Activated T-helper 1 cell treated with anti-CD3 and anti-CD28 coated beads, Interleukin-12 subunit alpha, Interleukin-12 subunit beta, Interleukin-2, Interleukin-4 antibody, amounts not matched to agents 30 ng/mL and 10 ng/mL and 1 ng/mL, durations not matched to agents 14 hours and 24 hours and 36 hours (primary cell): ENCODE results near the gene UMPS. TPM values are rescaled to one million over a fixed set of nuclear protein-coding genes. Genes with fewer than 3 reads are reported as not detected.

Experiments
- DNase-seq: peaks from one replicate; pipeline ENCODE4 v3.0.0; 2021; ENCODE audit warnings: low spot score
- H3K27ac Mint-ChIP-seq: one replicate; pipeline ENCODE4 v1.8.0; 2021; ENCODE audit warnings: mild to moderate bottlenecking, mixed read lengths
- H3K27me3 Mint-ChIP-seq: one replicate; pipeline ENCODE4 v1.8.0; 2022; ENCODE audit warnings: mild to moderate bottlenecking, moderate library complexity, mixed read lengths; ENCODE audit not compliant: insufficient read depth
- H3K36me3 Mint-ChIP-seq: one replicate; pipeline ENCODE4 v1.8.0; 2021; ENCODE audit warnings: low read depth, mixed read lengths
- H3K4me1 Mint-ChIP-seq: one replicate; pipeline ENCODE4 v1.8.0; 2021; ENCODE audit warnings: low read depth, mixed read lengths
- H3K4me3 Mint-ChIP-seq: one replicate; pipeline ENCODE4 v1.8.0; 2021; ENCODE audit warnings: mild to moderate bottlenecking, moderate library complexity, mixed read lengths
- H3K9me3 Mint-ChIP-seq: one replicate; pipeline ENCODE4 v1.8.0; 2021; ENCODE audit warnings: mixed read lengths
- intact Hi-C: fragments of 100-400 bp; cut with micrococcal nuclease; formaldehyde crosslinking; loops from one replicate; pipeline ENCODE4 v1.15.1; 2024
- total RNA-seq: library from RNA; stranded (reverse); gene quantifications from 2 replicates; pipeline ENCODE4 v1.2.3, GENCODE V29; 2022

UMPS gene
- total RNA-seq = 54.2 and 56.3 TPM in 2 replicates

DNA sequence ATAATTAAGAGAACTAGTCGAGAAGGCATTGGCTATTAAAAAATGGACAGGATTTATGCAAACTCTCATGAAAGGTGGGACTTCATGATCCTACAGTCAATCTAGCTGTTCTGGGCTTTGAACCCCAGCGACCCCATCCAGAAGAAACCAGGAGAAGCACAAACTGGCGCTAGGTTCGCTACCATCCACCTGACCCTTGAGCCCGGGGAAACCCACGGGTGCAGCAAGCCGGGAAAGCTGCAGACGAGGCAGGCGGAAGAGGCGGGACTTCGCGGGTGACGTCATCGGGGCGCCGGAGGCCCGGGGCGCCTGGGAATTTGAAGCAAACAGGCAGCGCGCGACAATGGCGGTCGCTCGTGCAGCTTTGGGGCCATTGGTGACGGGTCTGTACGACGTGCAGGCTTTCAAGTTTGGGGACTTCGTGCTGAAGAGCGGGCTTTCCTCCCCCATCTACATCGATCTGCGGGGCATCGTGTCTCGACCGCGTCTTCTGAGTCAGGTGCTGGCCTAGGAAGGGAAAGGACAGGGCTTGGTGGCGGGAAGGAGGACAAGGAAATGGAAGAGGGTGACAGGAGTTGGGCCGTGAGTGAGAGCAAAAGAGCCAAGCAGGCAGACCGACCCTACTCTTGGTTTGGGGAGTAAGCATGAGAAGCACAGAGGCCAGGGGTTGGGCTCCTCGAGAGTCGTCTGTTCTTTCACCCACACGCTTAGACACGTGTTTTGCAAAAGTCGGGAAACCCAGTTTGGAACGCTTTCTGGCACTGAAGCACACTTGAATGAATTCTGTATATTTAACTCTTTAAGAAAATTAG is at the start of gene UMPS:
UMPS (plus strand) TSS at position 324 of the 812 bp plus-strand sequence; CDS start at position 344, 20 bp downstream.
- peak; percentile 89 for DNase-seq
- H3K4me1 Mint-ChIP-seq = peaks cover 41% of the 10 kb centered on the region
- peaks cover 14% of the 10 kb centered on the region for H3K36me3 Mint-ChIP-seq
- H3K27me3 Mint-ChIP-seq = peaks cover 23% of the 10 kb centered on the region
- intact Hi-C loops = loop anchor here (2.0 to 10.0 kb wide), 7 partner anchors 78 to 1187 kb away; partner anchors contain the start of genes HACD2, OSBPL11 and ZNF148
- peak within 1 kb of the TSS; percentile 100 for H3K4me3 Mint-ChIP-seq
- H3K27ac Mint-ChIP-seq = peak within 1 kb of the TSS; percentile 100
- H3K9me3 Mint-ChIP-seq = no peaks in the 10 kb centered on the region

DNA sequence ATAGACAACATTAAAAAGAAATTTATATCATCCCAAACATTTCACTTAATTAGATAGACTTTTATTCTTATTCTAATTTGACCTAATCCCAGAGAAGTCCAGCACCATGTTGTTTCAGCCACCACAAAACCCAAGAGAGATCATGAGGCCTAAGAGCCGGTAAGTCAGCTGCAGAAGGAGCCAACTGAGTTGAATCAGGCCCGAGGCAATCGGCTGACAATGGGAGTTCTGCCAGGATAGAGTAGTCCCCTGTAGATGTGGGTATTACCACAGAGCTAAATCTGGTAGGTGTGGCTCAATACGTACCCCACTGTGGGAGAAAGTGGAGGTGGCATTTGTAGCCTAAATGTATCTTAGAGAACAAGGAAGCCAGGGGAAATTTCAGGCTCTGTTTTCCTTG is 49.7 kb upstream of the UMPS start:
- no peak for DNase-seq
- intact Hi-C loops = no loop called here
- H3K4me3 Mint-ChIP-seq = no peak overlapping the region
- H3K27ac Mint-ChIP-seq = no peak overlapping the region
- no peaks in the 10 kb centered on the region for H3K36me3 Mint-ChIP-seq
- no peaks in the 10 kb centered on the region for H3K9me3 Mint-ChIP-seq
- H3K27me3 Mint-ChIP-seq = peaks cover 11% of the 10 kb centered on the region
- no peaks in the 10 kb centered on the region for H3K4me1 Mint-ChIP-seq

- Mint-ChIP-seq H3K27ac (no peak overlapping the region), H3K27me3 (peaks cover 12% of the 10 kb centered on the region), H3K4me3 (no peak overlapping the region), H3K9me3 (no peaks in the 10 kb centered on the region), H3K4me1 (no peaks in the 10 kb centered on the region), H3K36me3 (no peaks in the 10 kb centered on the region)
- DNase-seq = no peak
- intact Hi-C loops = no loop called here
Measured at GRCh38 chr3:124682263-124682662, 48.0 kb upstream of the UMPS start.

GRCh38 chr3:124684459-124684858 is 45.8 kb upstream of the UMPS start:
- peaks cover 16% of the 10 kb centered on the region for H3K27me3 Mint-ChIP-seq
- DNase-seq = no peak
- H3K27ac Mint-ChIP-seq = no peak overlapping the region
- H3K36me3 Mint-ChIP-seq = no peaks in the 10 kb centered on the region
- no peaks in the 10 kb centered on the region for H3K4me1 Mint-ChIP-seq
- no peak overlapping the region for H3K4me3 Mint-ChIP-seq
- intact Hi-C loops = no loop called here
- no peaks in the 10 kb centered on the region for H3K9me3 Mint-ChIP-seq

GRCh38 chr3:124685067-124685466 is 45.2 kb upstream of the UMPS start:
- peaks cover 16% of the 10 kb centered on the region for H3K27me3 Mint-ChIP-seq
- H3K9me3 Mint-ChIP-seq = no peaks in the 10 kb centered on the region
- no peak overlapping the region for H3K4me3 Mint-ChIP-seq
- H3K4me1 Mint-ChIP-seq = no peaks in the 10 kb centered on the region
- H3K27ac Mint-ChIP-seq = no peak overlapping the region
- no peak for DNase-seq
- H3K36me3 Mint-ChIP-seq = no peaks in the 10 kb centered on the region
- intact Hi-C loops = loop anchor here (5.0 kb wide), 1 partner anchor 103 kb away; no protein-coding TSS in a partner anchor

DNA sequence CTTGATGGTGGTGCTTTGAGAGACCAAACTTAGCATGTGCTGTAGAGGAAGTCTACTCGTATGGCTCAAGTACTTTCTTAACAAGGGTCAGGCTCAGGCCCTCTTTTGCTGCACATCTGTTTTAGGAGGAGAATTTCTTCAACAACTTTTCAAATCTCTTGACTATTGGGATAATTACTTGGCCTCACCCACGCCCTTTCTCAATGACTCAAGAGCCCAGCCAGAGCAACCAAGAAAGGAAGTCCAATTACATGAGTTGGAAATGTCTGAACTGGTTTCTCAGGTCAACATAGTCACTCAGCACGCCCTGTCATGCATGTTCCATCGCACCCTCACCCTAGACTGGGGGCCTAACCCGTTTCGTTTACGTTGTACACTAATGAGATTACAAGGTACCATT is 44.8 kb upstream of the UMPS start:
- Mint-ChIP-seq H3K27ac (no peak overlapping the region), H3K9me3 (no peaks in the 10 kb centered on the region), H3K27me3 (peaks cover 18% of the 10 kb centered on the region), H3K4me1 (no peaks in the 10 kb centered on the region), H3K36me3 (no peaks in the 10 kb centered on the region), H3K4me3 (no peak overlapping the region)
- no peak for DNase-seq
- intact Hi-C loops = loop anchor here (5.0 kb wide), 1 partner anchor 103 kb away; no protein-coding TSS in a partner anchor

GRCh38 chr3:124686028-124686670 is 44.1 kb upstream of the UMPS start:
- no peak overlapping the region for H3K27ac Mint-ChIP-seq
- no peaks in the 10 kb centered on the region for H3K9me3 Mint-ChIP-seq
- no peaks in the 10 kb centered on the region for H3K4me1 Mint-ChIP-seq
- no peak for DNase-seq
- peaks cover 16% of the 10 kb centered on the region for H3K27me3 Mint-ChIP-seq
- H3K36me3 Mint-ChIP-seq = no peaks in the 10 kb centered on the region
- intact Hi-C loops = loop anchor here (5.0 kb wide), 1 partner anchor 104 kb away; no protein-coding TSS in a partner anchor
- H3K4me3 Mint-ChIP-seq = no peak overlapping the region

- no peaks in the 10 kb centered on the region for H3K4me1 Mint-ChIP-seq
- no peaks in the 10 kb centered on the region for H3K9me3 Mint-ChIP-seq
- DNase-seq = peak; percentile 54
- intact Hi-C loops = loop anchor here (1.0 to 5.0 kb wide), 5 partner anchors 48 to 212 kb away; no protein-coding TSS in a partner anchor
- no peak overlapping the region for H3K27ac Mint-ChIP-seq
- H3K36me3 Mint-ChIP-seq = no peaks in the 10 kb centered on the region
- H3K27me3 Mint-ChIP-seq = peaks cover 21% of the 10 kb centered on the region
- H3K4me3 Mint-ChIP-seq = no peak overlapping the region
Measured at GRCh38 chr3:124688581-124689454, 41.4 kb upstream of the UMPS start.

DNA sequence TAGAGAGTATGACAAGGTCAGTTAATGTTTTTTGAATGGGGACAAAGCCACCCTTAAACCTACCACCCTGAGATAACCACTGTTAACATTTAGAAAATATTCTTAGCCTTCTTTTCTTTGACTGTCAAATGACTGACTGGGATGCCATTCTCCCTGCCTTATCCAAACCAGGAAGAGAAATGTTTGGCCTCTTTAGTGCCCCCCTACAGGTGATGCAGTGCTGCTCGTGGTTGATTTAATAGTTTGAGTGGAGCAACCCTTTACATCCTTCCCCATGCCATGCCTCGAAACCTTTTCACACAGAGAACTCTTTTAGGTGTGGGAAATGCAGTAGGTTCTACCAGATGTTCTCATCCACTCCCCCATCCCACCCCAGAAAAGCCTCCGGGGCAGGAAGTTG is 38.7 kb upstream of the UMPS start:
- Mint-ChIP-seq H3K9me3 (no peaks in the 10 kb centered on the region), H3K27me3 (peaks cover 31% of the 10 kb centered on the region), H3K4me3 (no peak overlapping the region), H3K36me3 (no peaks in the 10 kb centered on the region), H3K4me1 (no peaks in the 10 kb centered on the region), H3K27ac (no peak overlapping the region)
- no peak for DNase-seq
- intact Hi-C loops = no loop called here

- H3K4me1 Mint-ChIP-seq = no peaks in the 10 kb centered on the region
- intact Hi-C loops = no loop called here
Measured at GRCh38 chr3:124694486-124694885, 35.8 kb upstream of the UMPS start.

GRCh38 chr3:124695369-124695768 is 34.9 kb upstream of the UMPS start:
- no peak for DNase-seq
- Mint-ChIP-seq H3K9me3 (no peaks in the 10 kb centered on the region), H3K4me3 (no peak overlapping the region), H3K27ac (no peak overlapping the region), H3K36me3 (no peaks in the 10 kb centered on the region), H3K4me1 (no peaks in the 10 kb centered on the region), H3K27me3 (peaks cover 28% of the 10 kb centered on the region)
- intact Hi-C loops = no loop called here

More at GRCh38 chr3:124694486-124694885, 35.8 kb upstream of the UMPS start:
- no peak for DNase-seq
- no peak overlapping the region for H3K4me3 Mint-ChIP-seq
- no peak overlapping the region for H3K27ac Mint-ChIP-seq
- peaks cover 30% of the 10 kb centered on the region for H3K27me3 Mint-ChIP-seq
- no peaks in the 10 kb centered on the region for H3K9me3 Mint-ChIP-seq
- H3K36me3 Mint-ChIP-seq = no peaks in the 10 kb centered on the region

GRCh38 chr3:124696006-124696405 is 34.2 kb upstream of the UMPS start:
- no peak overlapping the region for H3K4me3 Mint-ChIP-seq
- intact Hi-C loops = no loop called here
- no peaks in the 10 kb centered on the region for H3K4me1 Mint-ChIP-seq
- no peak overlapping the region for H3K27ac Mint-ChIP-seq
- no peaks in the 10 kb centered on the region for H3K9me3 Mint-ChIP-seq
- peaks cover 31% of the 10 kb centered on the region for H3K27me3 Mint-ChIP-seq
- no peaks in the 10 kb centered on the region for H3K36me3 Mint-ChIP-seq
- no peak for DNase-seq
